Stimulated activated naive CD8-positive, alpha-beta T cell treated with anti-CD3 and anti-CD28 coated beads, Interleukin-15, amount 100 ng/mL, for 72 hours (primary cell): ENCODE measurements around the gene SPTSSA.
"Not testable (repeated sequence)": the region's sequence is repeated elsewhere in the genome, so short reads cannot be mapped to it uniquely, and the experiment has no call there.

Source experiments
- ATAC-seq: fragments of 150-1000 bp; cut with Tn5 transposase; 2 replicates; pipeline ENCODE4 v1.10.0; 2021; ENCODE audit warnings: mild to moderate bottlenecking, moderate library complexity
- DNase-seq, 2 donors: peaks; one replicate each; pipeline ENCODE4 v3.0.0; 2021 to 2022
- H3K27ac Mint-ChIP-seq, 2 donors: one replicate each; pipeline ENCODE4 v1.8.0; 2022; ENCODE audit warnings: mild to moderate bottlenecking in 2 of 2, mixed read lengths in 2 of 2, moderate library complexity in 2 of 2
- H3K27me3 Mint-ChIP-seq: one replicate; pipeline ENCODE4 v1.8.0; 2022; ENCODE audit warnings: mixed read lengths
- H3K4me1 Mint-ChIP-seq: one replicate; pipeline ENCODE4 v1.8.0; 2022; ENCODE audit warnings: mild to moderate bottlenecking, mixed read lengths
- H3K4me3 Mint-ChIP-seq, 2 donors: one replicate each; pipeline ENCODE4 v1.8.0; 2022; ENCODE audit warnings: mild to moderate bottlenecking in 2 of 2, mixed read lengths in 2 of 2, moderate library complexity in 1 of 2
- H3K9me3 Mint-ChIP-seq, 2 donors: one replicate each; pipeline ENCODE4 v1.8.0; 2022; ENCODE audit warnings: mixed read lengths in 2 of 2

The SPTSSA gene

GRCh38 chr14:34420547-34421150, 41.4 kb downstream of the SPTSSA start:
- Mint-ChIP-seq H3K4me1 (no peaks in the 10 kb centered on the region), H3K4me3 (no peak overlapping the region), H3K27ac (no peak overlapping the region), H3K9me3 (peaks cover 0 to 21% of the 10 kb centered on the region in 2 donors), H3K27me3 (peaks cover 15% of the 10 kb centered on the region)
- ATAC-seq (no peak), DNase-seq (no peak)

GRCh38 chr14:34409721-34410120, 52.3 kb downstream of the SPTSSA start:
- no peak overlapping the region for H3K27ac Mint-ChIP-seq
- H3K27me3 Mint-ChIP-seq, result no peaks in the 10 kb centered on the region
- ATAC-seq, result no peak
- no peak overlapping the region for H3K4me3 Mint-ChIP-seq
- no peak for DNase-seq
- no peaks in the 10 kb centered on the region for H3K4me1 Mint-ChIP-seq
- peaks cover 12 to 13% of the 10 kb centered on the region in 2 donors for H3K9me3 Mint-ChIP-seq

- H3K27ac Mint-ChIP-seq, result no peak overlapping the region
- peaks cover 12 to 13% of the 10 kb centered on the region in 2 donors for H3K9me3 Mint-ChIP-seq
- H3K27me3 Mint-ChIP-seq, result no peaks in the 10 kb centered on the region
- H3K4me1 Mint-ChIP-seq, result no peaks in the 10 kb centered on the region
- H3K4me3 Mint-ChIP-seq, result no peak overlapping the region
- DNase-seq, result no peak
- ATAC-seq, result no peak
Measured at GRCh38 chr14:34407951-34408350, 54.1 kb downstream of the SPTSSA start.

- Mint-ChIP-seq H3K27ac (no peak overlapping the region), H3K9me3 (peaks cover 4% of the 10 kb centered on the region in 2 donors), H3K27me3 (no peaks in the 10 kb centered on the region), H3K4me1 (no peaks in the 10 kb centered on the region), H3K4me3 (no peak overlapping the region)
- ATAC-seq, result no peak
- DNase-seq, result no peak
Measured at GRCh38 chr14:34404416-34404815, 57.6 kb downstream of the SPTSSA start.

- Mint-ChIP-seq H3K4me1 (no peaks in the 10 kb centered on the region), H3K9me3 (no peaks in the 10 kb centered on the region), H3K27me3 (no peaks in the 10 kb centered on the region), H3K4me3 (no peak overlapping the region), H3K27ac (no peak overlapping the region)
- DNase-seq (no peak), ATAC-seq (no peak)
Measured at GRCh38 chr14:34403646-34404045, 58.4 kb downstream of the SPTSSA start.

GRCh38 chr14:34398024-34398423, 64.0 kb downstream of the SPTSSA start:
- Mint-ChIP-seq H3K9me3 (no peaks in the 10 kb centered on the region), H3K4me3 (no peak overlapping the region), H3K4me1 (no peaks in the 10 kb centered on the region), H3K27me3 (no peaks in the 10 kb centered on the region), H3K27ac (no peak overlapping the region)
- DNase-seq, result no peak
- ATAC-seq, result no peak

GRCh38 chr14:34387974-34388516, 74.0 kb downstream of the SPTSSA start:
- H3K27me3 Mint-ChIP-seq, result peaks cover 16% of the 10 kb centered on the region
- no peak overlapping the region for H3K4me3 Mint-ChIP-seq
- DNase-seq (no peak), ATAC-seq (no peak)
- H3K27ac Mint-ChIP-seq, result no peak overlapping the region
- no peaks in the 10 kb centered on the region for H3K4me1 Mint-ChIP-seq
- no peaks in the 10 kb centered on the region for H3K9me3 Mint-ChIP-seq

GRCh38 chr14:34386865-34387485, 75.1 kb downstream of the SPTSSA start:
- no peak for ATAC-seq
- H3K27me3 Mint-ChIP-seq, result peaks cover 16% of the 10 kb centered on the region
- H3K27ac Mint-ChIP-seq, result no peak overlapping the region
- no peak overlapping the region for H3K4me3 Mint-ChIP-seq
- DNase-seq, result no peak
- no peaks in the 10 kb centered on the region for H3K4me1 Mint-ChIP-seq
- H3K9me3 Mint-ChIP-seq, result no peaks in the 10 kb centered on the region

- not testable (repeated sequence) for ATAC-seq, H3K4me3 Mint-ChIP-seq, H3K4me1 Mint-ChIP-seq, DNase-seq, H3K9me3 Mint-ChIP-seq, H3K27ac Mint-ChIP-seq
- H3K27me3 Mint-ChIP-seq, result peaks cover 16% of the 10 kb centered on the region
Measured at GRCh38 chr14:34385881-34386280, 76.2 kb downstream of the SPTSSA start.

- Mint-ChIP-seq H3K9me3 (no peaks in the 10 kb centered on the region), H3K27me3 (peaks cover 16% of the 10 kb centered on the region), H3K27ac (no peak overlapping the region), H3K4me1 (no peaks in the 10 kb centered on the region), H3K4me3 (no peak overlapping the region)
- DNase-seq, result no peak
- no peak for ATAC-seq
Measured at GRCh38 chr14:34383839-34384238, 78.2 kb downstream of the SPTSSA start.
